Hepatocyte (in vitro differentiated cells): ENCODE measurements around the gene ATP6V0A1.

Experiments
- EZH2 ChIP-seq: fragments of 200-600 bp; sonication (generic); IDR thresholded peaks from 2 replicates; pipeline ENCODE4 v1.6.1; 2016; ENCODE audit warnings: antibody characterized with exemption, mild to moderate bottlenecking, borderline replicate concordance
- EZH2phosphoT487 ChIP-seq: fragments of 200-600 bp; sonication (generic); IDR thresholded peaks from one replicate; pipeline ENCODE4 v1.6.1; 2018; ENCODE audit warnings: antibody characterized with exemption, mild to moderate bottlenecking, low read depth, moderate library complexity; ENCODE audit not compliant: unreplicated experiment, severe bottlenecking
- TF ChIP-seq, protein P1 (sequence below): fragments of 200-600 bp; sonication (generic); IDR thresholded peaks from 2 replicates; pipeline ENCODE4 v1.5.1; 2016; ENCODE audit warnings: antibody characterized with exemption, mild to moderate bottlenecking; ENCODE audit not compliant: poor library complexity

DNA sequence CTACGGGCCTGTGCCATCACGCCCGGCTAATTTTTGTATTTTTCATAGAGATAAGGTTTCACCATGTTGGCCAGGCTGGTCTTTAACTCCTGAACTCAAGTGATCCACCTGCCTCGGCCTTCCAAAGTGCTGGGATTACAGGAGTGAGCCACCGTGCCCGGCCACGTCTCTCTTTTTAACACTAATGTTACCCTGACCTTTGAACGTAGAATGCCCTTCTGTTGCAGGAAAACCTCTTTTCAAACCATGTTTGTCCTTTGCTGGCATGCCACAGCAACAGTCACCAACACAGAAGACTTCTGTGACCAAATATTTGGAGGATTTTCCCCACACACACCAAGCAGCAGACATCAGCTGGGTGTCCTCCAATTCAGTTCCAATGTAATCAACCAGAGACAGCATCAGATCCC is 86.2 kb downstream of the ATP6V0A1 start:
- TF ChIP-seq EZH2 (no peak), EZH2phosphoT487 (no peak)
- TF ChIP-seq, protein P1, sequence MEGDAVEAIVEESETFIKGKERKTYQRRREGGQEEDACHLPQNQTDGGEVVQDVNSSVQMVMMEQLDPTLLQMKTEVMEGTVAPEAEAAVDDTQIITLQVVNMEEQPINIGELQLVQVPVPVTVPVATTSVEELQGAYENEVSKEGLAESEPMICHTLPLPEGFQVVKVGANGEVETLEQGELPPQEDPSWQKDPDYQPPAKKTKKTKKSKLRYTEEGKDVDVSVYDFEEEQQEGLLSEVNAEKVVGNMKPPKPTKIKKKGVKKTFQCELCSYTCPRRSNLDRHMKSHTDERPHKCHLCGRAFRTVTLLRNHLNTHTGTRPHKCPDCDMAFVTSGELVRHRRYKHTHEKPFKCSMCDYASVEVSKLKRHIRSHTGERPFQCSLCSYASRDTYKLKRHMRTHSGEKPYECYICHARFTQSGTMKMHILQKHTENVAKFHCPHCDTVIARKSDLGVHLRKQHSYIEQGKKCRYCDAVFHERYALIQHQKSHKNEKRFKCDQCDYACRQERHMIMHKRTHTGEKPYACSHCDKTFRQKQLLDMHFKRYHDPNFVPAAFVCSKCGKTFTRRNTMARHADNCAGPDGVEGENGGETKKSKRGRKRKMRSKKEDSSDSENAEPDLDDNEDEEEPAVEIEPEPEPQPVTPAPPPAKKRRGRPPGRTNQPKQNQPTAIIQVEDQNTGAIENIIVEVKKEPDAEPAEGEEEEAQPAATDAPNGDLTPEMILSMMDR = no peak
